H9 (cell line): ENCODE measurements around the gene AK5. TPM values are rescaled to one million over a fixed set of nuclear protein-coding genes. Genes with fewer than 3 reads are reported as not detected.

ENCODE experiments used
- DNase-seq: peaks from one replicate; pipeline ENCODE4 v3.0.0-alpha.2; 2017
- H2AFZ ChIP-seq: one replicate; pipeline ENCODE4 v1.6.1; 2013; ENCODE audit warnings: mild to moderate bottlenecking, low read length, control low read depth, moderate library complexity
- H2AK5ac ChIP-seq: 2 replicates; pipeline ENCODE4 v1.6.1; 2013; ENCODE audit warnings: low read length, control low read depth, mixed read lengths; ENCODE audit not compliant: insufficient read length
- H2BK120ac ChIP-seq: one replicate; pipeline ENCODE4 v1.6.1; 2013; ENCODE audit warnings: low read depth, mild to moderate bottlenecking, low read length, control low read depth, inconsistent platforms; ENCODE audit not compliant: poor library complexity, severe bottlenecking
- H2BK12ac ChIP-seq: 2 replicates; pipeline ENCODE4 v1.6.1; 2013; ENCODE audit warnings: low read length, control low read depth, mixed read lengths, low read depth; ENCODE audit not compliant: insufficient read length
- H2BK15ac ChIP-seq: 2 replicates; pipeline ENCODE4 v1.6.1; 2013; ENCODE audit warnings: low read depth, low read length, control low read depth
- H2BK20ac ChIP-seq: one replicate; pipeline ENCODE4 v1.6.1; 2013; ENCODE audit warnings: low read depth, mild to moderate bottlenecking, low read length, control low read depth, inconsistent platforms; ENCODE audit not compliant: poor library complexity, severe bottlenecking
- H2BK5ac ChIP-seq: 2 replicates; pipeline ENCODE4 v1.6.1; 2013; ENCODE audit warnings: low read length, control low read depth, mixed read lengths; ENCODE audit not compliant: insufficient read length
- H3K14ac ChIP-seq: 2 replicates; pipeline ENCODE4 v1.6.1; 2013; ENCODE audit warnings: low read length, control low read depth; ENCODE audit not compliant: insufficient read depth
- H3K18ac ChIP-seq: 2 replicates; pipeline ENCODE4 v1.6.1; 2013; ENCODE audit warnings: low read depth, mild to moderate bottlenecking, mixed read lengths, low read length, control low read depth; ENCODE audit not compliant: insufficient read length
- H3K23ac ChIP-seq: 2 replicates; pipeline ENCODE4 v1.6.1; 2013; ENCODE audit warnings: low read length, control low read depth, mixed read lengths, low read depth; ENCODE audit not compliant: insufficient read length
- H3K23me2 ChIP-seq: 2 replicates; pipeline ENCODE4 v1.6.1; 2013; ENCODE audit warnings: low read depth, mild to moderate bottlenecking, mixed read lengths, low read length, control low read depth; ENCODE audit not compliant: insufficient read length, poor library complexity, severe bottlenecking
- H3K27ac ChIP-seq: 2 replicates; pipeline ENCODE4 v1.5.1; 2013; ENCODE audit warnings: low read length, control low read depth, mixed read lengths, low read depth; ENCODE audit not compliant: insufficient read length
- H3K27me3 ChIP-seq: 2 replicates; pipeline ENCODE4 v1.6.1; 2013; ENCODE audit warnings: low read length, control low read depth, inconsistent platforms; ENCODE audit not compliant: insufficient read depth
- H3K4ac ChIP-seq: 2 replicates; pipeline ENCODE4 v1.6.1; 2013; ENCODE audit warnings: low read depth, mild to moderate bottlenecking, control low read depth, inconsistent platforms, low read length, moderate library complexity
- H3K4me1 ChIP-seq: 2 replicates; pipeline ENCODE4 v1.6.1; 2013; ENCODE audit warnings: low read length, control low read depth, inconsistent platforms; ENCODE audit not compliant: insufficient read depth
- H3K4me2 ChIP-seq: 2 replicates; pipeline ENCODE4 v1.6.1; 2013; ENCODE audit warnings: low read length, control low read depth, mixed read lengths; ENCODE audit not compliant: insufficient read length, insufficient read depth
- H3K56ac ChIP-seq: 2 replicates; pipeline ENCODE4 v1.6.1; 2013; ENCODE audit warnings: low read depth, mild to moderate bottlenecking, mixed read lengths, low read length, control low read depth; ENCODE audit not compliant: insufficient read length
- H3K79me1 ChIP-seq: 2 replicates; pipeline ENCODE4 v1.6.1; 2013; ENCODE audit warnings: low read depth, mild to moderate bottlenecking, moderate library complexity, low read length, control low read depth, inconsistent platforms; ENCODE audit not compliant: insufficient read depth, poor library complexity, severe bottlenecking
- H3K79me2 ChIP-seq: 2 replicates; pipeline ENCODE4 v1.6.1; 2013; ENCODE audit warnings: low read length, control low read depth, inconsistent platforms; ENCODE audit not compliant: insufficient read depth
- H3K9ac ChIP-seq: 2 replicates; pipeline ENCODE4 v1.6.1; 2013; ENCODE audit warnings: low read length, control low read depth, mixed read lengths; ENCODE audit not compliant: insufficient read length; ENCODE audit errors: extremely low read depth
- H3K9me3 ChIP-seq: one replicate; pipeline ENCODE4 v1.6.1; 2013; ENCODE audit warnings: low read depth, low read length, inconsistent platforms; ENCODE audit not compliant: control insufficient read depth
- H3T11ph ChIP-seq: one replicate; pipeline ENCODE4 v1.6.1; 2013; ENCODE audit warnings: mild to moderate bottlenecking, low read length, control low read depth, inconsistent platforms
- H4K20me1 ChIP-seq: one replicate; pipeline ENCODE4 v1.6.1; 2013; ENCODE audit not compliant: control insufficient read depth, insufficient read length, insufficient read depth
- H4K5ac ChIP-seq: 2 replicates; pipeline ENCODE4 v1.6.1; 2013; ENCODE audit warnings: low read depth, mild to moderate bottlenecking, mixed read lengths, low read length, control low read depth; ENCODE audit not compliant: insufficient read length
- H4K8ac ChIP-seq: replicated peaks from 2 replicates; pipeline ENCODE4 v1.6.1; 2013; ENCODE audit warnings: low read length, control low read depth, mixed read lengths, low read depth; ENCODE audit not compliant: insufficient read length
- H4K91ac ChIP-seq: 2 replicates; pipeline ENCODE4 v1.6.1; 2013; ENCODE audit warnings: low read depth, mild to moderate bottlenecking, moderate library complexity, mixed read lengths, low read length, control low read depth; ENCODE audit not compliant: insufficient read length
- H3K27ac Mint-ChIP-seq, 3 experiments: 2 replicates in 2 of 3; 3 replicates in 1 of 3; pipeline ENCODE4 v1.8.0; 2020 to 2021; ENCODE audit warnings: mixed read lengths in 3 of 3, mild to moderate bottlenecking in 1 of 3, moderate library complexity in 1 of 3
- H3K27me3 Mint-ChIP-seq: 2 replicates; pipeline ENCODE4 v1.8.0; 2021; ENCODE audit warnings: low read depth, mild to moderate bottlenecking, moderate library complexity, mixed read lengths
- H3K36me3 Mint-ChIP-seq, 3 experiments: 2 replicates in 2 of 3; 3 replicates in 1 of 3; pipeline ENCODE4 v1.8.0; 2020 to 2021; ENCODE audit warnings: low read depth in 3 of 3, mixed read lengths in 3 of 3; ENCODE audit not compliant: insufficient read depth in 1 of 3
- H3K4me1 Mint-ChIP-seq, 2 experiments: 2 replicates each; pipeline ENCODE4 v1.8.0; 2020; ENCODE audit warnings: mixed read lengths in 2 of 2
- H3K4me3 Mint-ChIP-seq, 2 experiments: 2 replicates in 1 of 2; 3 replicates in 1 of 2; pipeline ENCODE4 v1.8.0; 2020 to 2021; ENCODE audit warnings: mild to moderate bottlenecking in 2 of 2, mixed read lengths in 2 of 2, moderate library complexity in 1 of 2
- H3K9me3 Mint-ChIP-seq, 2 experiments: 2 replicates in 1 of 2; 3 replicates in 1 of 2; pipeline ENCODE4 v1.8.0; 2020; ENCODE audit warnings: mild to moderate bottlenecking in 2 of 2, mixed read lengths in 2 of 2, moderate library complexity in 1 of 2
- CTCF ChIP-seq: fragments of 200-600 bp; sonication (generic); conservative IDR thresholded peaks from 3 replicates; pipeline ENCODE4 v1.8.0; 2021; ENCODE audit warnings: antibody characterized with exemption, mild to moderate bottlenecking
- WGBS: extraction: QIAGEN DNeasy Blood & Tissue Kit; methylation state at CpG from one replicate; pipeline ENCODE4 v1.1.7; 2013; ENCODE audit warnings: missing lambda C conversion rate, low lambda C conversion rate, mixed read lengths; ENCODE audit not compliant: insufficient read length; ENCODE audit errors: extremely low coverage; 5-methylcytosine and 5-hydroxymethylcytosine counted together
- total RNA-seq: library from RNA; stranded (reverse); gene quantifications from 2 replicates; pipeline ENCODE4 v1.2.1, GENCODE V29; 2021

The AK5 gene
- total RNA-seq, 1 experiment from 2014 or later, result 2.5 TPM

DNA sequence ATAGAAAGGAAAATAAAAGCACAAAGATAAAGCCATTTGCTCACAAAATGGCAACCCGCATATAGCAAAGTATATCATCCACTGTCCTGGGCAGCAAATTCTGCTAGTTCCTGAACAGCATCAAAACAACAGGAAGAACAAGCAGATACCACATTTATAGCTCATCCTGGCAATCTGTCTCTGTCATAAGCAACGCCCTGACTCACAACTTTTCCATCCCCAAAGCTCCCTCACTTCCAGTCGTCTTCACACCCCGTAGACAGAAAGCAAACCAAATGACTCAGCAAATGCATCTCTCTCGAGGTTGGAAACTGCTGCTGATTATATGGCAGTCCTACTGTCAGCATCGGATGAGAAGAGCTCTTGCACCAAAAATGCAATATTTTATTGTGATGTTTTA lies 65.8 kb downstream of the AK5 start:
- Histone ChIP-seq H3T11ph (no peak overlapping the region), H2AK5ac (no peak overlapping the region), H2BK15ac (no peak overlapping the region), H4K5ac (no peak overlapping the region), H3K27me3 (no peaks in the 10 kb centered on the region), H3K4me1 (no peaks in the 10 kb centered on the region; the same call in 1 of the 2 replicates), H3K79me1 (no peaks in the 10 kb centered on the region), H3K23me2 (no peaks in the 10 kb centered on the region), H4K20me1 (no peaks in the 10 kb centered on the region), H3K27ac (no peak overlapping the region), H4K91ac (no peak overlapping the region), H2BK20ac (no peak overlapping the region), H2BK12ac (no peak overlapping the region), H3K18ac (no peak overlapping the region), H3K9ac (no peak overlapping the region), H4K8ac (no peak overlapping the region), H3K9me3 (no peaks in the 10 kb centered on the region), H2AFZ (no peak overlapping the region), H2BK5ac (no peak overlapping the region), H3K79me2 (no peaks in the 10 kb centered on the region), H3K4me2 (no peak overlapping the region), H2BK120ac (no peak overlapping the region), H3K56ac (no peak overlapping the region), H3K14ac (no peak overlapping the region), H3K4ac (no peak overlapping the region), H3K23ac (no peak overlapping the region)
- Mint-ChIP-seq H3K36me3 (no peaks in the 10 kb centered on the region), H3K27me3 (no peaks in the 10 kb centered on the region), H3K4me1 (no peaks in the 10 kb centered on the region), H3K4me3 (no peak overlapping the region), H3K9me3 (no peaks in the 10 kb centered on the region), H3K27ac (no peak overlapping the region)
- no peak for DNase-seq
- WGBS, result no CpG with 5 or more reads among the region's 6 CpGs
- no peak for TF ChIP-seq CTCF
